ENCODE results near the gene MED9.

The MED9 gene

GRCh38 chr17:17505151-17505550, 28.4 kb downstream of the MED9 start:
- DNase-seq: no peak

GRCh38 chr17:17505610-17506171, 28.9 kb downstream of the MED9 start:
- DNase-seq: no peak

GRCh38 chr17:17506181-17506741, 29.5 kb downstream of the MED9 start:
- no peak for DNase-seq

- no peak for DNase-seq
These were observed 30.2 kb downstream of the MED9 start for GRCh38 chr17:17506893-17507464.

- DNase-seq: no peak
These were observed 30.7 kb downstream of the MED9 start for GRCh38 chr17:17507465-17508011.

GRCh38 chr17:17508019-17508535, 31.3 kb downstream of the MED9 start:
- DNase-seq: no peak

- DNase-seq: no peak
These were observed 32.1 kb downstream of the MED9 start for GRCh38 chr17:17508646-17509591.

- no peak for DNase-seq
These were observed 33.0 kb downstream of the MED9 start for GRCh38 chr17:17509601-17510425.

- DNase-seq: no peak
These were observed 33.9 kb downstream of the MED9 start for GRCh38 chr17:17510456-17511292.

GRCh38 chr17:17511293-17511741, 34.5 kb downstream of the MED9 start:
- DNase-seq: no peak

- no peak for DNase-seq
These were observed 35.4 kb downstream of the MED9 start for GRCh38 chr17:17511881-17512858.

GRCh38 chr17:17512866-17513265, 36.1 kb downstream of the MED9 start:
- no peak for DNase-seq

- DNase-seq: no peak
These were observed 36.8 kb downstream of the MED9 start for GRCh38 chr17:17513626-17514025.

- no peak for DNase-seq
These were observed 37.7 kb downstream of the MED9 start for GRCh38 chr17:17514361-17514992.

- DNase-seq: no peak
These were observed 38.5 kb downstream of the MED9 start for GRCh38 chr17:17514993-17515933.

- no peak for DNase-seq
These were observed 39.4 kb downstream of the MED9 start for GRCh38 chr17:17515934-17516930.

Data from suppressor macrophage (primary cell).